Sigmoid colon (tissue), 7 donors: ENCODE measurements around the gene CD99. TPM values are rescaled to one million over a fixed set of nuclear protein-coding genes. Genes with fewer than 3 reads are reported as not detected.
"Not testable (repeated sequence)": the region's sequence is repeated elsewhere in the genome, so short reads cannot be mapped to it uniquely, and the experiment has no call there.

Experiments
- DNase-seq: peaks from one replicate; pipeline ENCODE4 v3.0.0-alpha.2; 2019
- H3K27ac ChIP-seq, 4 donors: fragments of 200-600 bp; sonication (generic); one replicate each; pipeline ENCODE4 v1.5.1; 2016 to 2019; ENCODE audit warnings: mild to moderate bottlenecking in 1 of 4
- H3K27me3 ChIP-seq, 3 donors: fragments of 200-600 bp; sonication (generic); one replicate each; pipeline ENCODE4 v1.5.1; 2019; ENCODE audit warnings: mild to moderate bottlenecking in 1 of 3
- H3K36me3 ChIP-seq, 4 donors: fragments of 200-600 bp; sonication (generic); one replicate each; pipeline ENCODE4 v1.5.1; 2016 to 2019
- H3K4me1 ChIP-seq, 4 donors: fragments of 200-600 bp; sonication (generic); one replicate each; pipeline ENCODE4 v1.5.1; 2017 to 2019
- H3K4me3 ChIP-seq, 4 donors: fragments of 200-600 bp; sonication (generic); one replicate each; pipeline ENCODE4 v1.5.1; 2017 to 2019; ENCODE audit warnings: mild to moderate bottlenecking in 2 of 4, moderate library complexity in 1 of 4
- H3K9me3 ChIP-seq, 4 donors: fragments of 200-600 bp in 3 of 4; sonication (generic) in 3 of 4; one replicate each; pipeline versions ENCODE4 v1.5.1 to v1.6.1; 2013 to 2019
- EP300 ChIP-seq, 4 donors: sonication (generic); formaldehyde crosslinking; IDR thresholded peaks; one replicate each; pipeline ENCODE4 v1.6.1; 2017; ENCODE audit warnings: antibody characterized with exemption in 4 of 4
- POLR2A ChIP-seq, 2 donors: fragments of 450-650 bp; IDR thresholded peaks; one replicate each; pipeline ENCODE4 v1.6.1; 2016; ENCODE audit warnings: antibody characterized with exemption in 2 of 2, mild to moderate bottlenecking in 2 of 2, moderate library complexity in 2 of 2
- POLR2AphosphoS5 ChIP-seq, 4 donors: sonication (generic); formaldehyde crosslinking; IDR thresholded peaks; one replicate each; pipeline ENCODE4 v1.6.1; 2017; ENCODE audit warnings: antibody characterized with exemption in 4 of 4
- WGBS, 2 donors: extraction: QIAGEN DNeasy Blood & Tissue Kit; methylation state at CpG; one replicate each; pipeline ENCODE4 v1.1.7; 2013; 5-methylcytosine and 5-hydroxymethylcytosine counted together
- intact Hi-C: fragments of 100-400 bp; cut with DNase I; formaldehyde crosslinking; loops from one replicate; pipeline ENCODE4 v1.15.1; 2023
- polyA plus RNA-seq, 3 donors: library from polyadenylated mRNA; stranded (reverse); fragments of 200-250 nt; gene quantifications; one replicate each; pipeline ENCODE4 v1.2.3, GENCODE V29; 2013
- total RNA-seq, 4 donors: library from RNA; depleted of rRNA; stranded (reverse); fragments of >200 nt; gene quantifications; one replicate each; pipeline ENCODE4 v1.1.0, GENCODE V29; 2016
- TF ChIP-seq, protein P1 (sequence below), 4 experiments: fragments of 450-650 bp in 3 of 4; fragments of 200-600 bp in 1 of 4; IDR thresholded peaks; one replicate each; pipeline ENCODE4 v1.5.1; 2016 to 2019; ENCODE audit warnings: antibody characterized with exemption in 4 of 4, mild to moderate bottlenecking in 3 of 4, moderate library complexity in 2 of 4
- donor health status: healthy with polysubstance abuse.
- donor health status: Bipolar disorder and iron deficiency.
- donor health status: healthy.

Gene CD99
- total and polyA plus RNA-seq, 7 donors = 77.2 to 552 (median 285) TPM

GRCh38 chrX:2756548-2756947 lies 65.5 kb downstream of the CD99 start:
- no peak overlapping the region for H3K4me3 ChIP-seq
- intact Hi-C loops = no loop called here
- H3K9me3 ChIP-seq = no peaks in the 10 kb centered on the region
- no peaks in the 10 kb centered on the region for H3K36me3 ChIP-seq
- no peaks in the 10 kb centered on the region for H3K4me1 ChIP-seq
- 73 to 87% methylated on average over 10 of the region's 10 CpGs for WGBS, 2 donors
- DNase-seq = no peak
- no peak overlapping the region for H3K27ac ChIP-seq
- H3K27me3 ChIP-seq = no peaks in the 10 kb centered on the region
- TF ChIP-seq EP300 (IDR thresholded peaks at IDR 0.05) (no peak), POLR2A (IDR thresholded peaks at IDR 0.05) (no peak), POLR2AphosphoS5 (IDR thresholded peaks at IDR 0.05) (no peak)
- TF ChIP-seq, protein P1, sequence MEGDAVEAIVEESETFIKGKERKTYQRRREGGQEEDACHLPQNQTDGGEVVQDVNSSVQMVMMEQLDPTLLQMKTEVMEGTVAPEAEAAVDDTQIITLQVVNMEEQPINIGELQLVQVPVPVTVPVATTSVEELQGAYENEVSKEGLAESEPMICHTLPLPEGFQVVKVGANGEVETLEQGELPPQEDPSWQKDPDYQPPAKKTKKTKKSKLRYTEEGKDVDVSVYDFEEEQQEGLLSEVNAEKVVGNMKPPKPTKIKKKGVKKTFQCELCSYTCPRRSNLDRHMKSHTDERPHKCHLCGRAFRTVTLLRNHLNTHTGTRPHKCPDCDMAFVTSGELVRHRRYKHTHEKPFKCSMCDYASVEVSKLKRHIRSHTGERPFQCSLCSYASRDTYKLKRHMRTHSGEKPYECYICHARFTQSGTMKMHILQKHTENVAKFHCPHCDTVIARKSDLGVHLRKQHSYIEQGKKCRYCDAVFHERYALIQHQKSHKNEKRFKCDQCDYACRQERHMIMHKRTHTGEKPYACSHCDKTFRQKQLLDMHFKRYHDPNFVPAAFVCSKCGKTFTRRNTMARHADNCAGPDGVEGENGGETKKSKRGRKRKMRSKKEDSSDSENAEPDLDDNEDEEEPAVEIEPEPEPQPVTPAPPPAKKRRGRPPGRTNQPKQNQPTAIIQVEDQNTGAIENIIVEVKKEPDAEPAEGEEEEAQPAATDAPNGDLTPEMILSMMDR (IDR thresholded peaks at IDR 0.05) = no peak

DNA sequence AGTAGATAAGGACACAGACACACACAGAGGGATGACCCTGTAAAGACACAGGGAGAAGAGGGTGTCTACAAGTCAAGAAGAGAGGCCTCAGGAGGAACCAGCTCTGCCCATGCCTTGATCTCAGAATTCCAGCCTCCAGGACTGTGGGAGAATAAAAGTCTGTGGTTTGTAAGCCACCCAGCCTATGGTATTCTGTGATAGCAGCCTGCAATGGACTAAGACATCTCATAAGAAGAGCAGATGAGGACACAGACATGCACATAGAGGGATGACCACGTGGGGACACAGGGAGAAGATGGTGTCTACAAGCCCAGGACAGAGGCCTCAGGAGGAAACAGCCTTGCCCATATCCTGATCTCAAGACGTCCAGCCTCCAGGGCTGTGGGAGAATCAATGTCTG lies 70.2 kb downstream of the CD99 start:
- H3K4me1 ChIP-seq = no peaks in the 10 kb centered on the region
- intact Hi-C loops = no loop called here
- no peak overlapping the region for H3K27ac ChIP-seq
- H3K36me3 ChIP-seq = no peaks in the 10 kb centered on the region
- H3K27me3 ChIP-seq = no peaks in the 10 kb centered on the region
- TF ChIP-seq EP300 (IDR thresholded peaks at IDR 0.05) (no peak), POLR2A (IDR thresholded peaks at IDR 0.05) (no peak), POLR2AphosphoS5 (IDR thresholded peaks at IDR 0.05) (no peak)
- TF ChIP-seq, protein P1 (IDR thresholded peaks at IDR 0.05) = no peak
- H3K4me3 ChIP-seq = no peak overlapping the region
- WGBS, 2 donors = 81% methylated on average over 2 of the region's 2 CpGs
- peak; percentile 9 for DNase-seq
- no peaks in the 10 kb centered on the region for H3K9me3 ChIP-seq

GRCh38 chrX:2762671-2763070 lies 71.6 kb downstream of the CD99 start:
- H3K27ac ChIP-seq, H3K4me3 ChIP-seq, DNase-seq, H3K9me3 ChIP-seq, H3K36me3 ChIP-seq, intact Hi-C loops, H3K27me3 ChIP-seq, H3K4me1 ChIP-seq: not testable (repeated sequence)
- 84 to 86% methylated on average over 4 of the region's 4 CpGs for WGBS, 2 donors

- not testable (repeated sequence) for H3K4me3 ChIP-seq, H3K27ac ChIP-seq, H3K36me3 ChIP-seq, H3K27me3 ChIP-seq, H3K9me3 ChIP-seq
- DNase-seq = peak; percentile 18
- intact Hi-C loops = loop anchor here (5.0 kb wide), 1 partner anchor 63 kb away; no protein-coding TSS in a partner anchor
- 81 to 82% methylated on average over 19 of the region's 19 CpGs for WGBS, 2 donors
- peaks cover 0 to 19% (median 17%) of the 10 kb centered on the region in 4 donors for H3K4me1 ChIP-seq
Measured at GRCh38 chrX:2764766-2765548, 73.9 kb downstream of the CD99 start.

DNA sequence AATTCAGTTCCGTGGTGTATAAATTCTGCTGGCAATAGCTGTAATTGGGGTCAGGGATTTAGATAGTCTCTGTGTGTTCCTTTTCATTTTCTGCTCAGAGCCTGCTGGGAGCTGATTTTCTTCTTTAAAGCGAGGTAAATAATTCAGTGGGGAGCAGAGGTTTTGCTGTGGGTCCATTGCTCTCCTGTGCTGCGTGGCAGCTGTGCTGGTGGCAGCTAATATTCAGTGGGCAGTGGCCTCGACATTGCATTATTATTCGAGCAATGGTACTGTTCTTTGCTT lies 74.4 kb downstream of the CD99 start:
- DNase-seq = no peak
- Histone ChIP-seq H3K27me3 (no peaks in the 10 kb centered on the region), H3K4me3 (no peak overlapping the region), H3K9me3 (no peaks in the 10 kb centered on the region), H3K36me3 (no peaks in the 10 kb centered on the region), H3K4me1 (peaks cover 0 to 19% (median 17%) of the 10 kb centered on the region in 4 donors), H3K27ac (no peak overlapping the region)
- 58 to 72% methylated on average over 5 of the region's 5 CpGs for WGBS, 2 donors
- TF ChIP-seq, protein P1 (IDR thresholded peaks at IDR 0.05) = no peak
- TF ChIP-seq POLR2A (IDR thresholded peaks at IDR 0.05) = no peak
- TF ChIP-seq EP300 (IDR thresholded peaks at IDR 0.05) = no peak
- TF ChIP-seq POLR2AphosphoS5 (IDR thresholded peaks at IDR 0.05) = no peak
- intact Hi-C loops = loop anchor here (5.0 kb wide), 1 partner anchor 63 kb away; no protein-coding TSS in a partner anchor

DNA sequence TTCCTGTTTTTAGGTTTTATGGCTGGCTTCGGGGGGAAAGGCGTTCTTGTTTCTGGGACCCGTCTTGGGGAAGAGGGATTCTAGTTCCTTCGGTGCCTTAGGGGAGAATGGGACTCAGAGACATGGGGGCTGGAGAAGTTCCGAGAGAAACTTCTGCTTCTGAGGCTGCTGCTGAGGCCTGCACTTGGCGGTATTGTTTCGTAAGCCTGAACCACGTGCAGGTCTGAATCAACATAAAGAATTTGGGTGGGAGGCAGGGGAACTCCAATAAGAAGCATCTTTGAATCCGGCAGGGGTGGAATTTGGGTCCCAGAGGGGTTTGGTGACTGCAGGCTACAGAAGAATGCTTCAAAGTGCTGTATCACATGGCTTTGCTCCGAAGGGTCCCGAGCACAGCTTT lies 75.8 kb downstream of the CD99 start:
- TF ChIP-seq, protein P1 (IDR thresholded peaks at IDR 0.05) = no peak
- TF ChIP-seq EP300 (IDR thresholded peaks at IDR 0.05) = no peak
- H3K27ac ChIP-seq = peak overlapping the region in 3 of 4 donors; percentile 66 to 77 (median 69)
- WGBS, 2 donors = 84 to 90% methylated on average over 11 of the region's 11 CpGs

More for the DNA sequence above, 75.8 kb downstream of the CD99 start:
- Histone ChIP-seq H3K4me3 (no peak overlapping the region), H3K36me3 (no peaks in the 10 kb centered on the region), H3K9me3 (no peaks in the 10 kb centered on the region), H3K4me1 (peaks cover 0 to 19% (median 17%) of the 10 kb centered on the region in 4 donors), H3K27me3 (no peaks in the 10 kb centered on the region)
- intact Hi-C loops = loop anchor here (5.0 kb wide), 1 partner anchor 65 kb away; no protein-coding TSS in a partner anchor
- no peak for DNase-seq
